Upper lobe of left lung (tissue), 6 donors: Measurements from ENCODE around the gene DNMT3A. TPM values are rescaled to one million over a fixed set of nuclear protein-coding genes. Genes with fewer than 3 reads are reported as not detected.

Experiments used
- ATAC-seq, 2 donors: fragments of 200-7000 bp; cut with Tn5 transposase; one replicate each; pipeline ENCODE4 v1.9.1; 2022; ENCODE audit warnings: mild to moderate bottlenecking in 2 of 2, moderate library complexity in 2 of 2; ENCODE audit not compliant: low FRiP score in 2 of 2
- DNase-seq, 2 donors: peaks; one replicate each; pipeline ENCODE4 v3.0.0-alpha.2; 2019 to 2020
- H3K27ac ChIP-seq, 4 donors: fragments of 200-600 bp; sonication (generic); one replicate each; pipeline ENCODE4 v1.5.1; 2016 to 2019
- H3K27me3 ChIP-seq, 4 donors: fragments of 200-600 bp; sonication (generic); one replicate each; pipeline ENCODE4 v1.5.1; 2017 to 2019
- H3K36me3 ChIP-seq, 4 donors: fragments of 200-600 bp; sonication (generic); one replicate each; pipeline ENCODE4 v1.5.1; 2016 to 2019
- H3K4me1 ChIP-seq, 4 donors: fragments of 200-600 bp; sonication (generic); one replicate each; pipeline ENCODE4 v1.5.1; 2018 to 2019
- H3K4me3 ChIP-seq, 4 donors: fragments of 200-600 bp; sonication (generic); one replicate each; pipeline ENCODE4 v1.5.1; 2017 to 2019; ENCODE audit warnings: mild to moderate bottlenecking in 2 of 4, moderate library complexity in 1 of 4
- H3K9me3 ChIP-seq, 4 donors: fragments of 200-600 bp; sonication (generic); one replicate each; pipeline ENCODE4 v1.5.1; 2018 to 2019
- CTCF ChIP-seq, 6 experiments: fragments of 450-650 bp in 4 of 6; fragments of 200-600 bp in 2 of 6; sonication (generic) in 2 of 6; IDR thresholded peaks; one replicate each; pipeline ENCODE4 v1.5.1; 2016 to 2019; ENCODE audit warnings: antibody characterized with exemption in 6 of 6
- EP300 ChIP-seq, 4 donors: sonication (generic); formaldehyde crosslinking; IDR thresholded peaks; one replicate each; pipeline ENCODE4 v1.5.1; 2017; ENCODE audit warnings: antibody characterized with exemption in 4 of 4, control low read depth in 2 of 4
- POLR2A ChIP-seq, 4 donors: fragments of 450-650 bp; IDR thresholded peaks; one replicate each; pipeline ENCODE4 v1.5.1; 2016 to 2017; ENCODE audit warnings: antibody characterized with exemption in 4 of 4, mild to moderate bottlenecking in 2 of 4
- POLR2AphosphoS5 ChIP-seq, 2 donors: sonication (generic); formaldehyde crosslinking; IDR thresholded peaks; one replicate each; pipeline ENCODE4 v1.5.1; 2017; ENCODE audit warnings: antibody characterized with exemption in 2 of 2
- WGBS, 2 donors: methylation state at CpG; one replicate each; pipeline ENCODE4 v1.1.5; 2017 to 2018; 5-methylcytosine and 5-hydroxymethylcytosine counted together
- total RNA-seq, 6 donors: library from RNA; depleted of rRNA in 4 of 6; stranded (reverse); fragments of >200 nt in 4 of 6; gene quantifications; one replicate each; pipeline versions ENCODE4 v1.1.0 to v1.2.1, GENCODE V29; 2016 to 2021
- donor health status: DM: no; HTN: no; CAD: no; lungs with moderate emphysema.
- donor health status: DM: no; HTN: yes; CAD: no; lungs with severe emphysema.

DNMT3A gene
- total RNA-seq, 6 donors from 2014 or later = 7.8 to 49.2 (median 30.4) TPM

DNA sequence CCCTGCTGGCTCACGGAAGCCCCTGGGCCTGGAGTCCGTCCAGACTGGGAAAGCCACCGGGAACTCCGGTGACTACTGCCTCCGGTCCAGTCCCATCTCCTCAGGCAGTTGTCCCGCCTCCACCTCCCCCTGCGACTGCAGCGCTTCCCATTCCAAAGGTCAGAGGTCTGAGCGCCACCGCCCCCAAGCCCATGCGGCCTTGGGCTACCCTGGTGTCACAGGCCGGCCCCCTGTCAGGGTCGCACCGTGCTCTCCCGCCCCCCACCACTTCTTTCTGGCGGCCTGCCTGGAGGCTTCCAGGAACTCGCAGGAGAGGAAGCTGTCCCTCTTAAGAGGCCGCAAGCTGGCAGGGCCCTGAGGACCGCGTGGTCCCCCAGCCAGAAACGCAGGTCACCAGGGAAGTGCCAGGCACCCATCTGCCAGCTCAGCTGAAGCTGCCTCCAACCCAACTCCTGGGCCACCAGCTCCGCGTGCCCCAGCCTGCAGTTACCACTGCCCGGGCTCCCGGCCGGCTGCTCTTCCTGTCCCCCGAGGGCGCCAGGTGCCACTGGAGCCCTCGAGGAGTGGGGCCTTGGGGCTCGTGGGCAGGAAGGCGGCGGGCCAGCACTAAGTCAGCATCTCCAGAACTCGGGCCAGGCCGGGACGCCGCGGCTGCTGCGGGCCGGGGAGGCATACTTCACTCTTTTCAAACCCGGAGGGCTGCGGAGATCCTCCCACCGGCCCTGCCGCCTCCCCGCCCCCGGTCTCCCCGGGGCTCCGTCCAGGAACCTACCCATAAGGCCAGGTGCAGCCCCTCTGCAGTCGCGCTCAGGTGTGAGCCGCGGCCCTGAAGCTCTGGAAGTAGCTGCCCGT, 90.1 kb downstream of the DNMT3A start:
- H3K9me3 ChIP-seq = no peaks in the 10 kb centered on the region
- H3K36me3 ChIP-seq = peaks cover 4 to 19% (median 13%) of the 10 kb centered on the region in 4 donors
- H3K4me1 ChIP-seq = peaks cover 14 to 24% (median 20%) of the 10 kb centered on the region in 4 donors
- H3K27ac ChIP-seq = peak overlapping the region; percentile 68 to 90 (median 82)
- H3K27me3 ChIP-seq = no peaks in the 10 kb centered on the region
- TF ChIP-seq CTCF (IDR thresholded peaks at IDR 0.05) = no peak
- peak in 1 of 2 donors; percentile 7 for TF ChIP-seq POLR2AphosphoS5 (IDR thresholded peaks at IDR 0.05)
- TF ChIP-seq POLR2A (IDR thresholded peaks at IDR 0.05) = peak in 2 of 4 donors; percentile 16 to 20
- no peak for TF ChIP-seq EP300 (IDR thresholded peaks at IDR 0.05)
- DNase-seq (peak; percentile 54 to 90), ATAC-seq (peak; percentile 41 to 58)
- H3K4me3 ChIP-seq = peak overlapping the region; percentile 62 to 67 (median 64)
- WGBS, 2 donors = 0 to 6% methylated on average over 2 to 30 of the region's 52 CpGs

DNA sequence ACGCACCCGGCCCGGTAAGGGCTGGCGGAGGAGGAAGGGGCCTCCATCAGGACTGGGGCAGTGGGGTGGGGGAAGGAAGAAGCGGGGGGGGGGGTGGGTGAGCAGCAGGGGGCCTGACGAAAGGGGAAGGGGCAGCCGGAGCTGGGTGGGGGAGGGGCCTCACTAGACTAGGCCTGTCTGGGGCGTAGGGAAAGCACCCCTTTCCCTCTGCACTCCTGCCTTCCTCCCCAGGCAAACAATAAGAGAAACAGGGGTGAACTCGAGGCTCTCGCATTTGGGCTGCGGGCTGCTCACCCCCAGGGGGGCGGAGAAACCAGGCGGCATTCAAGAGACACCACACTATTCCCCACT, 90.7 kb downstream of the DNMT3A start:
- WGBS, 2 donors = 26 to 28% methylated on average over 7 to 13 of the region's 13 CpGs
- H3K4me3 ChIP-seq = peak overlapping the region in 3 of 4 donors; percentile 63 to 67 (median 64)

GRCh38 chr2:25250331-25251070, 91.2 kb downstream of the DNMT3A start:
- Histone ChIP-seq H3K4me1 (peaks cover 14 to 24% (median 19%) of the 10 kb centered on the region in 4 donors), H3K9me3 (no peaks in the 10 kb centered on the region), H3K27me3 (no peaks in the 10 kb centered on the region), H3K36me3 (peaks cover 16 to 30% (median 24%) of the 10 kb centered on the region in 4 donors), H3K27ac (peak overlapping the region in 3 of 4 donors; percentile 8 to 90 (median 77)), H3K4me3 (no peak overlapping the region)
- WGBS, 2 donors = 77 to 81% methylated on average over 23 to 26 of the region's 28 CpGs
- ATAC-seq = no peak
- no peak for DNase-seq
- TF ChIP-seq CTCF (IDR thresholded peaks at IDR 0.05) (no peak), EP300 (IDR thresholded peaks at IDR 0.05) (no peak)

More for the DNA sequence above, 90.7 kb downstream of the DNMT3A start:
- Histone ChIP-seq H3K4me1 (peaks cover 14 to 24% (median 19%) of the 10 kb centered on the region in 4 donors), H3K27me3 (no peaks in the 10 kb centered on the region), H3K36me3 (peaks cover 11 to 25% (median 18%) of the 10 kb centered on the region in 4 donors), H3K9me3 (no peaks in the 10 kb centered on the region), H3K27ac (peak overlapping the region; percentile 68 to 90 (median 82))
- TF ChIP-seq EP300 (IDR thresholded peaks at IDR 0.05) (no peak), CTCF (IDR thresholded peaks at IDR 0.05) (no peak), POLR2A (IDR thresholded peaks at IDR 0.05) (no peak), POLR2AphosphoS5 (IDR thresholded peaks at IDR 0.05) (no peak)
- ATAC-seq (no peak), DNase-seq (no peak)

GRCh38 chr2:25249785-25250184, 91.9 kb downstream of the DNMT3A start:
- no peak for TF ChIP-seq POLR2AphosphoS5 (IDR thresholded peaks at IDR 0.05)
- TF ChIP-seq EP300 (IDR thresholded peaks at IDR 0.05) = no peak
- no peak for TF ChIP-seq CTCF (IDR thresholded peaks at IDR 0.05)
- no peak for TF ChIP-seq POLR2A (IDR thresholded peaks at IDR 0.05)
- peaks cover 23 to 37% (median 31%) of the 10 kb centered on the region in 4 donors for H3K36me3 ChIP-seq
- H3K9me3 ChIP-seq = no peaks in the 10 kb centered on the region
- peaks cover 14 to 24% (median 19%) of the 10 kb centered on the region in 4 donors for H3K4me1 ChIP-seq
- H3K4me3 ChIP-seq = no peak overlapping the region
- DNase-seq (no peak), ATAC-seq (no peak)
- no peak overlapping the region for H3K27ac ChIP-seq
- WGBS, 2 donors = 97 to 100% methylated on average over 4 of the region's 4 CpGs
- H3K27me3 ChIP-seq = no peaks in the 10 kb centered on the region
